ENCODE measurements around the gene FHDC1. TPM values are rescaled to one million over a fixed set of nuclear protein-coding genes. Genes with fewer than 3 reads are reported as not detected.

The FHDC1 gene
- total RNA-seq, 1 experiment from 2014 or later: 18.1 TPM

DNA sequence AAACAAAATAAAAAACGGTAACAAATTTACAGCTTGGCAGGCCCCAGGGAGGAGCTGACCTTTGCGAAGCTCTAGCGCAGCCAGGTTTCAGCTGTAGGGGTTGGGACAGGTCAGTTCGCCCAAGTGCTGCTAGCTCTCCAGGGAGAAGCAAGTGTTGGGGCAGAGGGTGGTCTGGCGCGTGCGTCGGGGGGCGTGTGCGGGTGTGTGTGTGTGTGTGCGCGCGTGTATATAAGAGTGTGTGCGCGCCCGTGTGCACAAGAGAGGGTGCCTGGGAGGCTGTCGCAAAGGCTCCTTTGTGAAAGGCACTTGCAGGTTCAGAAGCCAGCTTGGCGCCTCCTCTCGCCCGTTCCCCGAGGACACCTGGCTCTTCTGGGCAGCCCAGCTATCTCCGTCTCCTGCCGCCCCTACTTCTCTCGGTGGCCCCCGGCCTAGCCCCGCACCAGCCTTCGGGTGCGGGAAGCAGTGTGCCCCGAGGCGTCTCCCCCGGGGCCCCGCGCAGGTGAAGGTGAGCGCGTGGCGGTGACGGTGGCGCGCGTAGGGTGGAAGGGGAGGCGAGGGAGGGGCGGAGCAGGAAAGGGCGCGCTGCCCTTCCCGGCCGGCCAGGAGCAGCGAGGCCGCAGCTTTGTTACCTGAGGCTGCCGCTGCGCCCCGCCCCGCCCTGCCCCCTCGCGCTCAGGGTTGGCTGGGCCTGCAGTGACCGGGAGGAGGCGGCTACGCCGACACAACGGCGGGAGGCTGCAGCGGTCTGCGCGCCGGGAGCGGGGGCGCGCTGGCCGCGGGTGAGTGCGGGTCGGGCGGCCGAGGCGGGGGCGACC is at the start of gene FHDC1 (continued):
- TF ChIP-seq, protein P1, sequence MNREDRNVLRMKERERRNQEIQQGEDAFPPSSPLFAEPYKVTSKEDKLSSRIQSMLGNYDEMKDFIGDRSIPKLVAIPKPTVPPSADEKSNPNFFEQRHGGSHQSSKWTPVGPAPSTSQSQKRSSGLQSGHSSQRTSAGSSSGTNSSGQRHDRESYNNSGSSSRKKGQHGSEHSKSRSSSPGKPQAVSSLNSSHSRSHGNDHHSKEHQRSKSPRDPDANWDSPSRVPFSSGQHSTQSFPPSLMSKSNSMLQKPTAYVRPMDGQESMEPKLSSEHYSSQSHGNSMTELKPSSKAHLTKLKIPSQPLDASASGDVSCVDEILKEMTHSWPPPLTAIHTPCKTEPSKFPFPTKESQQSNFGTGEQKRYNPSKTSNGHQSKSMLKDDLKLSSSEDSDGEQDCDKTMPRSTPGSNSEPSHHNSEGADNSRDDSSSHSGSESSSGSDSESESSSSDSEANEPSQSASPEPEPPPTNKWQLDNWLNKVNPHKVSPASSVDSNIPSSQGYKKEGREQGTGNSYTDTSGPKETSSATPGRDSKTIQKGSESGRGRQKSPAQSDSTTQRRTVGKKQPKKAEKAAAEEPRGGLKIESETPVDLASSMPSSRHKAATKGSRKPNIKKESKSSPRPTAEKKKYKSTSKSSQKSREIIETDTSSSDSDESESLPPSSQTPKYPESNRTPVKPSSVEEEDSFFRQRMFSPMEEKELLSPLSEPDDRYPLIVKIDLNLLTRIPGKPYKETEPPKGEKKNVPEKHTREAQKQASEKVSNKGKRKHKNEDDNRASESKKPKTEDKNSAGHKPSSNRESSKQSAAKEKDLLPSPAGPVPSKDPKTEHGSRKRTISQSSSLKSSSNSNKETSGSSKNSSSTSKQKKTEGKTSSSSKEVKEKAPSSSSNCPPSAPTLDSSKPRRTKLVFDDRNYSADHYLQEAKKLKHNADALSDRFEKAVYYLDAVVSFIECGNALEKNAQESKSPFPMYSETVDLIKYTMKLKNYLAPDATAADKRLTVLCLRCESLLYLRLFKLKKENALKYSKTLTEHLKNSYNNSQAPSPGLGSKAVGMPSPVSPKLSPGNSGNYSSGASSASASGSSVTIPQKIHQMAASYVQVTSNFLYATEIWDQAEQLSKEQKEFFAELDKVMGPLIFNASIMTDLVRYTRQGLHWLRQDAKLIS (CRISPR knock-in tag; IDR thresholded peaks at IDR 0.05; ENCODE audit: borderline replicate concordance): 0 out of 2 replicates have a peak, but pooled peaks have one; percentile 67
- TF ChIP-seq, protein P2, sequence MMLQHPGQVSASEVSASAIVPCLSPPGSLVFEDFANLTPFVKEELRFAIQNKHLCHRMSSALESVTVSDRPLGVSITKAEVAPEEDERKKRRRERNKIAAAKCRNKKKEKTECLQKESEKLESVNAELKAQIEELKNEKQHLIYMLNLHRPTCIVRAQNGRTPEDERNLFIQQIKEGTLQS (CRISPR knock-in tag; conservative IDR thresholded peaks at IDR 0.05): no peak
- TF ChIP-seq NR3C1 (CRISPR knock-in tag; conservative IDR thresholded peaks at IDR 0.05; ENCODE audit: low read depth): no peak
- TF ChIP-seq, protein P3, sequence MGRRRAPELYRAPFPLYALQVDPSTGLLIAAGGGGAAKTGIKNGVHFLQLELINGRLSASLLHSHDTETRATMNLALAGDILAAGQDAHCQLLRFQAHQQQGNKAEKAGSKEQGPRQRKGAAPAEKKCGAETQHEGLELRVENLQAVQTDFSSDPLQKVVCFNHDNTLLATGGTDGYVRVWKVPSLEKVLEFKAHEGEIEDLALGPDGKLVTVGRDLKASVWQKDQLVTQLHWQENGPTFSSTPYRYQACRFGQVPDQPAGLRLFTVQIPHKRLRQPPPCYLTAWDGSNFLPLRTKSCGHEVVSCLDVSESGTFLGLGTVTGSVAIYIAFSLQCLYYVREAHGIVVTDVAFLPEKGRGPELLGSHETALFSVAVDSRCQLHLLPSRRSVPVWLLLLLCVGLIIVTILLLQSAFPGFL (CRISPR knock-in tag; IDR thresholded peaks at IDR 0.05; ENCODE audit: borderline replicate concordance): no peak
- TF ChIP-seq ZNF317 (CRISPR knock-in tag; IDR thresholded peaks at IDR 0.05; ENCODE audit: borderline replicate concordance, low read depth): no peak
- no peak; the same call in 1 of the 2 replicates for TF ChIP-seq E2F4 (CRISPR knock-in tag; IDR thresholded peaks at IDR 0.05; ENCODE audit: borderline replicate concordance, low read depth)
- TF ChIP-seq ZNF263 (CRISPR knock-in tag; IDR thresholded peaks at IDR 0.05; ENCODE audit: low read depth): no peak
- TF ChIP-seq ZBTB21 (CRISPR knock-in tag; IDR thresholded peaks at IDR 0.05; ENCODE audit: borderline replicate concordance): no peak; the same call in 1 of the 2 replicates
- TF ChIP-seq ZNF671 (CRISPR knock-in tag; IDR thresholded peaks at IDR 0.05): no peak
- TF ChIP-seq ETV6 (CRISPR knock-in tag; IDR thresholded peaks at IDR 0.05): peak; percentile 65
- no peak for TF ChIP-seq IRF2 (CRISPR knock-in tag; IDR thresholded peaks at IDR 0.05; ENCODE audit: borderline replicate concordance, low read depth)
- no peak for TF ChIP-seq GTF2I (CRISPR knock-in tag; conservative IDR thresholded peaks at IDR 0.05)
- no peak for TF ChIP-seq GRHL2 (CRISPR knock-in tag; IDR thresholded peaks at IDR 0.05; ENCODE audit: insufficient replicate concordance, severe bottlenecking)
- TF ChIP-seq EMX1 (CRISPR knock-in tag; IDR thresholded peaks at IDR 0.05): no peak
- TF ChIP-seq ZNF396 (CRISPR knock-in tag; IDR thresholded peaks at IDR 0.05; ENCODE audit: borderline replicate concordance): no peak
- no peak for TF ChIP-seq ATF6 (CRISPR knock-in tag; IDR thresholded peaks at IDR 0.05)
- TF ChIP-seq, protein P4, sequence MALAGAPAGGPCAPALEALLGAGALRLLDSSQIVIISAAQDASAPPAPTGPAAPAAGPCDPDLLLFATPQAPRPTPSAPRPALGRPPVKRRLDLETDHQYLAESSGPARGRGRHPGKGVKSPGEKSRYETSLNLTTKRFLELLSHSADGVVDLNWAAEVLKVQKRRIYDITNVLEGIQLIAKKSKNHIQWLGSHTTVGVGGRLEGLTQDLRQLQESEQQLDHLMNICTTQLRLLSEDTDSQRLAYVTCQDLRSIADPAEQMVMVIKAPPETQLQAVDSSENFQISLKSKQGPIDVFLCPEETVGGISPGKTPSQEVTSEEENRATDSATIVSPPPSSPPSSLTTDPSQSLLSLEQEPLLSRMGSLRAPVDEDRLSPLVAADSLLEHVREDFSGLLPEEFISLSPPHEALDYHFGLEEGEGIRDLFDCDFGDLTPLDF (CRISPR knock-in tag; IDR thresholded peaks at IDR 0.05): no peak
- TF ChIP-seq, protein P5, sequence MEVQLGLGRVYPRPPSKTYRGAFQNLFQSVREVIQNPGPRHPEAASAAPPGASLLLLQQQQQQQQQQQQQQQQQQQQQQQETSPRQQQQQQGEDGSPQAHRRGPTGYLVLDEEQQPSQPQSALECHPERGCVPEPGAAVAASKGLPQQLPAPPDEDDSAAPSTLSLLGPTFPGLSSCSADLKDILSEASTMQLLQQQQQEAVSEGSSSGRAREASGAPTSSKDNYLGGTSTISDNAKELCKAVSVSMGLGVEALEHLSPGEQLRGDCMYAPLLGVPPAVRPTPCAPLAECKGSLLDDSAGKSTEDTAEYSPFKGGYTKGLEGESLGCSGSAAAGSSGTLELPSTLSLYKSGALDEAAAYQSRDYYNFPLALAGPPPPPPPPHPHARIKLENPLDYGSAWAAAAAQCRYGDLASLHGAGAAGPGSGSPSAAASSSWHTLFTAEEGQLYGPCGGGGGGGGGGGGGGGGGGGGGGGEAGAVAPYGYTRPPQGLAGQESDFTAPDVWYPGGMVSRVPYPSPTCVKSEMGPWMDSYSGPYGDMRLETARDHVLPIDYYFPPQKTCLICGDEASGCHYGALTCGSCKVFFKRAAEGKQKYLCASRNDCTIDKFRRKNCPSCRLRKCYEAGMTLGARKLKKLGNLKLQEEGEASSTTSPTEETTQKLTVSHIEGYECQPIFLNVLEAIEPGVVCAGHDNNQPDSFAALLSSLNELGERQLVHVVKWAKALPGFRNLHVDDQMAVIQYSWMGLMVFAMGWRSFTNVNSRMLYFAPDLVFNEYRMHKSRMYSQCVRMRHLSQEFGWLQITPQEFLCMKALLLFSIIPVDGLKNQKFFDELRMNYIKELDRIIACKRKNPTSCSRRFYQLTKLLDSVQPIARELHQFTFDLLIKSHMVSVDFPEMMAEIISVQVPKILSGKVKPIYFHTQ (CRISPR knock-in tag; IDR thresholded peaks at IDR 0.05): no peak
- TF ChIP-seq, protein P6, sequence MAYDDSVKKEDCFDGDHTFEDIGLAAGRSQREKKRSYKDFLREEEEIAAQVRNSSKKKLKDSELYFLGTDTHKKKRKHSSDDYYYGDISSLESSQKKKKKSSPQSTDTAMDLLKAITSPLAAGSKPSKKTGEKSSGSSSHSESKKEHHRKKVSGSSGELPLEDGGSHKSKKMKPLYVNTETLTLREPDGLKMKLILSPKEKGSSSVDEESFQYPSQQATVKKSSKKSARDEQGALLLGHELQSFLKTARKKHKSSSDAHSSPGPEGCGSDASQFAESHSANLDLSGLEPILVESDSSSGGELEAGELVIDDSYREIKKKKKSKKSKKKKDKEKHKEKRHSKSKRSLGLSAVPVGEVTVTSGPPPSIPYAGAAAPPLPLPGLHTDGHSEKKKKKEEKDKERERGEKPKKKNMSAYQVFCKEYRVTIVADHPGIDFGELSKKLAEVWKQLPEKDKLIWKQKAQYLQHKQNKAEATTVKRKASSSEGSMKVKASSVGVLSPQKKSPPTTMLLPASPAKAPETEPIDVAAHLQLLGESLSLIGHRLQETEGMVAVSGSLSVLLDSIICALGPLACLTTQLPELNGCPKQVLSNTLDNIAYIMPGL (CRISPR knock-in tag; IDR thresholded peaks at IDR 0.05): peak; percentile 77; the same call in 1 of the 2 replicates
- TF ChIP-seq ZNF121 (CRISPR knock-in tag; IDR thresholded peaks at IDR 0.05): no peak
- TF ChIP-seq TEAD4 (CRISPR knock-in tag; IDR thresholded peaks at IDR 0.05): no peak
- TF ChIP-seq RORB (CRISPR knock-in tag; IDR thresholded peaks at IDR 0.05): no peak
- TF ChIP-seq SP1 (CRISPR knock-in tag; conservative IDR thresholded peaks at IDR 0.05): peak; percentile 89
- no peak for TF ChIP-seq ZNF232 (CRISPR knock-in tag; IDR thresholded peaks at IDR 0.05)

Data from WTC11 (cell line).